ENCODE measurements around the gene TEX2. TPM values are rescaled to one million over a fixed set of nuclear protein-coding genes. Genes with fewer than 3 reads are reported as not detected.

TEX2 gene
- total RNA-seq, 1 donor from 2014 or later = 36.1 TPM

GRCh38 chr17:64269687-64270649 lies 6.9 kb upstream of the TEX2 start:
- no peak for DNase-seq (ENCODE audit: low read depth in 2 of 2)

GRCh38 chr17:64264891-64265290 lies 1.8 kb upstream of the TEX2 start:
- DNase-seq (ENCODE audit: low read depth in 2 of 2) = peak in 1 of 2 donors; percentile 12

- peak; percentile 39 to 47 for DNase-seq (ENCODE audit: low read depth in 2 of 2)
Measured at GRCh38 chr17:64262198-64262999, 661 bp downstream of the TEX2 start.

GRCh38 chr17:64261417-64262145 lies 1.5 kb downstream of the TEX2 start:
- no peak for DNase-seq (ENCODE audit: low read depth in 2 of 2)

GRCh38 chr17:64260886-64261285 lies 2.2 kb downstream of the TEX2 start:
- no peak for DNase-seq (ENCODE audit: low read depth in 2 of 2)

- DNase-seq (ENCODE audit: low read depth in 2 of 2) = no peak
Measured at GRCh38 chr17:64259922-64260321, 3.1 kb downstream of the TEX2 start.

GRCh38 chr17:64259426-64259825 lies 3.6 kb downstream of the TEX2 start:
- no peak for DNase-seq (ENCODE audit: low read depth in 2 of 2)

GRCh38 chr17:64256913-64257807 lies 5.9 kb downstream of the TEX2 start:
- peak; percentile 42 to 66 for DNase-seq (ENCODE audit: low read depth in 2 of 2)

- DNase-seq (ENCODE audit: low read depth in 2 of 2) = no peak
Measured at GRCh38 chr17:64255764-64256163, 7.3 kb downstream of the TEX2 start.

- no peak for DNase-seq (ENCODE audit: low read depth in 2 of 2)
Measured at GRCh38 chr17:64254755-64255154, 8.3 kb downstream of the TEX2 start.

- no peak for DNase-seq (ENCODE audit: low read depth in 2 of 2)
Measured at GRCh38 chr17:64253470-64253869, 9.6 kb downstream of the TEX2 start.

GRCh38 chr17:64252831-64253230 lies 10.2 kb downstream of the TEX2 start:
- DNase-seq (ENCODE audit: low read depth in 2 of 2) = no peak

- peak in 1 of 2 donors; percentile 11 for DNase-seq (ENCODE audit: low read depth in 2 of 2)
Measured at GRCh38 chr17:64250233-64250835, 12.7 kb downstream of the TEX2 start.

GRCh38 chr17:64247836-64248235 lies 15.2 kb downstream of the TEX2 start:
- no peak for DNase-seq (ENCODE audit: low read depth in 2 of 2)

- no peak for DNase-seq (ENCODE audit: low read depth in 2 of 2)
Measured at GRCh38 chr17:64245218-64246145, 17.6 kb downstream of the TEX2 start.

- DNase-seq (ENCODE audit: low read depth in 2 of 2) = no peak
Measured at GRCh38 chr17:64244165-64244564, 18.9 kb downstream of the TEX2 start.

- no peak for DNase-seq (ENCODE audit: low read depth in 2 of 2)
Measured at GRCh38 chr17:64243340-64243739, 19.7 kb downstream of the TEX2 start.

- no peak for DNase-seq (ENCODE audit: low read depth in 2 of 2)
Measured at GRCh38 chr17:64242633-64243032, 20.4 kb downstream of the TEX2 start.

GRCh38 chr17:64240741-64241347 lies 22.2 kb downstream of the TEX2 start:
- DNase-seq (ENCODE audit: low read depth in 2 of 2) = peak; percentile 57 to 74
